GM19452 (cell line): ENCODE results near the gene CFAP410.
"Not testable (repeated sequence)": the region's sequence is repeated elsewhere in the genome, so short reads cannot be mapped to it uniquely, and the experiment has no call there.

Experiments used
- ATAC-seq: cut with Tn5 transposase; IDR thresholded peaks from one replicate; pipeline ENCODE4 v1.9.1; 2021; ENCODE audit not compliant: unreplicated experiment

The CFAP410 gene

GRCh38 chr21:44318489-44319285 is 20.5 kb downstream of the CFAP410 start:
- no peak for ATAC-seq

- ATAC-seq, result no peak
Measured at GRCh38 chr21:44317871-44318270, 21.3 kb downstream of the CFAP410 start.

- no peak for ATAC-seq
Measured at GRCh38 chr21:44317241-44317782, 21.9 kb downstream of the CFAP410 start.

GRCh38 chr21:44316277-44316900 is 22.8 kb downstream of the CFAP410 start:
- no peak for ATAC-seq

GRCh38 chr21:44315691-44316203 is 23.4 kb downstream of the CFAP410 start:
- no peak for ATAC-seq

- no peak for ATAC-seq
Measured at GRCh38 chr21:44314561-44314960, 24.6 kb downstream of the CFAP410 start.

GRCh38 chr21:44314128-44314527 is 25.1 kb downstream of the CFAP410 start:
- no peak for ATAC-seq

- ATAC-seq, result no peak
Measured at GRCh38 chr21:44313451-44313850, 25.7 kb downstream of the CFAP410 start.

GRCh38 chr21:44312716-44313115 is 26.5 kb downstream of the CFAP410 start:
- no peak for ATAC-seq

GRCh38 chr21:44312089-44312488 is 27.1 kb downstream of the CFAP410 start:
- ATAC-seq, result no peak

- no peak for ATAC-seq
Measured at GRCh38 chr21:44310628-44311507, 28.3 kb downstream of the CFAP410 start.

GRCh38 chr21:44306936-44307704 is 32.1 kb downstream of the CFAP410 start:
- ATAC-seq, result no peak

- no peak for ATAC-seq
Measured at GRCh38 chr21:44305691-44306090, 33.5 kb downstream of the CFAP410 start.

GRCh38 chr21:44304877-44305293 is 34.3 kb downstream of the CFAP410 start:
- ATAC-seq, result no peak

GRCh38 chr21:44304011-44304616 is 35.1 kb downstream of the CFAP410 start:
- ATAC-seq, result no peak

GRCh38 chr21:44303490-44303981 is 35.7 kb downstream of the CFAP410 start:
- no peak for ATAC-seq

- ATAC-seq, result not testable (repeated sequence)
Measured at GRCh38 chr21:44302573-44303401, 36.4 kb downstream of the CFAP410 start.

- no peak for ATAC-seq
Measured at GRCh38 chr21:44301961-44302406, 37.2 kb downstream of the CFAP410 start.

GRCh38 chr21:44301141-44301540 is 38.0 kb downstream of the CFAP410 start:
- no peak for ATAC-seq
